ENCODE data around the gene NPPA.
"Not testable (repeated sequence)": the region's sequence is repeated elsewhere in the genome, so short reads cannot be mapped to it uniquely, and the experiment has no call there.

NPPA gene

DNA sequence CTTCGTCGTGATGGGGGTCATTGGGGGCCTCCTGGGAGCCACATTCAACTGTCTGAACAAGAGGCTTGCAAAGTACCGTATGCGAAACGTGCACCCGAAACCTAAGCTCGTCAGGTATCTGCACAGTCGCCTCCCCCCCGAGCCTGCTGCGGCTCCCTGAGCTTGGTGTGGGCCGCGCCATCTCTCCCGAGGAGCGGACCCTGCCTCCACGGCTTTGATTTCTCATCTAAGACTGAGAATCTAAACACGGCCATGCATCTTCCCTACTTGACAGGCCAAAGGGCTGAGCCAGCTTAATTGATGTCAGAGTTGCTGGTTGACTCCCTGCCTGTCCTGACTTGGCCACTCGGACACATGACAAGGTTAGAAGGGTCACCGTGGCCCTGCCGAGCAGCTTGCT, 19.1 kb downstream of the NPPA start:
- no peaks in the 10 kb centered on the region for H3K27me3 Mint-ChIP-seq
- H3K4me1 Mint-ChIP-seq (ENCODE audit: low read depth) = peaks cover 12% of the 10 kb centered on the region
- no peak overlapping the region for H3K4me3 Mint-ChIP-seq
- intact Hi-C loops (cut with micrococcal nuclease) = no loop called here
- H3K36me3 Mint-ChIP-seq (ENCODE audit: low read depth) = peaks cover 100% of the 10 kb centered on the region
- no peaks in the 10 kb centered on the region for H3K9me3 Mint-ChIP-seq
- H3K27ac Mint-ChIP-seq = peak overlapping the region; percentile 43

DNA sequence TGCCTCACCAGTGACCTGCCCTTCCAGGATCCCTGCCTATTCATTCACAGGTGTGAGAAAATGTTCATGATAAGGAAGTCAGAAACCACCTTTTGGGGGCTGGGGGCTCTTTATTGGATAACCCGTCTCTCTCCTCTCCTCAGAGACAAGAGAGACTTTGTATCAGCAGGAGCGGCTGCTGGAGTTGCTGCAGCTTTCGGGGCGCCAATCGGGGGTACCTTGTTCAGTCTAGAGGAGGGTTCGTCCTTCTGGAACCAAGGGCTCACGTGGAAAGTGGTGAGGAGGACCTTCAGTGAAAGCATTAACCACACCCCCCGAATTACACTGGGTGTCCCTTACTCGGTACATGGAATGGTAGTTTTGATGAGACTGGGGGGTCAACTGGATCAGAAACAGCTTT, 20.6 kb downstream of the NPPA start:
- Mint-ChIP-seq H3K4me3 (no peak overlapping the region), H3K9me3 (no peaks in the 10 kb centered on the region), H3K36me3 (ENCODE audit: low read depth) (peaks cover 100% of the 10 kb centered on the region), H3K27ac (no peak overlapping the region), H3K27me3 (no peaks in the 10 kb centered on the region), H3K4me1 (ENCODE audit: low read depth) (no peaks in the 10 kb centered on the region)
- intact Hi-C loops (cut with micrococcal nuclease) = no loop called here

DNA sequence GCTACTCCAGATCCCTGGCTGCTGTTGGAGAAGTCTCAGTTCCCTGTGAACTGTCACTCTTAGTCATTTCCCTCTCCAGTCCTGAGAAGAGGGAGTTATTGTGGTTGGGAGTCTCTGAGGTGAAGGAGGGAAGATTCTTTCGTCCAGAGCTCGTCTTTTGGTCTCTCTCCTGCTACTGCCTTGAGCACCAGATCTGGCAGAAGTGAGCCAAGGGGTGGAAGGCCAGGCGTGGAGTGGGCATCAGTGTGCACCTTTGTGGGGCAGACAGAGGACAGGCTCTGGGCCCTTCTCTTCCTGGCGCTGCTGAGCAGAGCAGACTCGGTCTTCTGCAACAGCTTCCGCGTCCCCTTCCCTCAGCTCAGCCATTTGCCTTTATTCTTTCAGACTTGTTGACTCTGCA, 22.5 kb downstream of the NPPA start:
- no peak overlapping the region for H3K27ac Mint-ChIP-seq
- H3K9me3 Mint-ChIP-seq = no peaks in the 10 kb centered on the region
- no peaks in the 10 kb centered on the region for H3K4me1 Mint-ChIP-seq (ENCODE audit: low read depth)
- peaks cover 100% of the 10 kb centered on the region for H3K36me3 Mint-ChIP-seq (ENCODE audit: low read depth)
- H3K4me3 Mint-ChIP-seq = no peak overlapping the region
- intact Hi-C loops (cut with micrococcal nuclease) = no loop called here
- H3K27me3 Mint-ChIP-seq = no peaks in the 10 kb centered on the region

DNA sequence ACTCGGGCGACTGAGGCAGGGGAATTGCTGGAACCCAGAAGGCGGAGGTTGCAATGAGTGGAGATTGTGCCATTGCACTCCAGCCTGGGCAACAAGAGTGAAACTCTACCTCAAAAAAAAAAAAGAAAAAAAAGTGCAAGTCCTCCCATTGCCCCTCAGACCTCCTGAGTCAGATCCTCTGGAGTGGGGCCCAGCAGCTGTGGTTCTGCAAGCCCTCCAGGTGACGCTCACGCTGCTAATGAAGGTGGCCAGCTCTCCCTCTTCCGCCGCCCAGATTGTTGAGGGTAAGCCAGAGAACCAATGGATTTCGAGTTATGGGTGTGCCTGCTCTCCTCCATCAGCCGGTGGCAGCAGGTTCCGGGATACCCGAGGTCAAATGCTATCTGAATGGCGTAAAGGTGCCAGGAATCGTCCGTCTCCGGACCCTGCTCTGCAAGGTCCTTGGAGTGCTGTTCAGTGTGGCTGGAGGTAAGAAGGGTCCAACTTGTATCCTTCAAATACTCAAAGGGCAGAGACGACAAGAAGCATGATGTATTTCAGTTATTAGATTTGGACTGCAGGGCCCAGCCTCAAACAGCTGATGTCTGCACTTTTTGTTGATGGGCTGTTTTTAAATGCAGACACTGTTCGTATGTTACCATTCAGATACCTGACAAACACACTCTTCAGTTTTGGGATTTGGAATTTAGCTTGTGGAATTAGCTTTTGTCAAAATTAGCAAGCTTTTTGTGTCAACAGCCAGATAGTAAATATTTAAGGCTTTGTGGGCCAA, 24.0 kb downstream of the NPPA start:
- H3K27ac Mint-ChIP-seq = no peak overlapping the region
- H3K27me3 Mint-ChIP-seq = no peaks in the 10 kb centered on the region
- no peaks in the 10 kb centered on the region for H3K4me1 Mint-ChIP-seq (ENCODE audit: low read depth)
- intact Hi-C loops (cut with micrococcal nuclease) = no loop called here
- no peak overlapping the region for H3K4me3 Mint-ChIP-seq
- H3K36me3 Mint-ChIP-seq (ENCODE audit: low read depth) = peaks cover 100% of the 10 kb centered on the region
- H3K9me3 Mint-ChIP-seq = no peaks in the 10 kb centered on the region

DNA sequence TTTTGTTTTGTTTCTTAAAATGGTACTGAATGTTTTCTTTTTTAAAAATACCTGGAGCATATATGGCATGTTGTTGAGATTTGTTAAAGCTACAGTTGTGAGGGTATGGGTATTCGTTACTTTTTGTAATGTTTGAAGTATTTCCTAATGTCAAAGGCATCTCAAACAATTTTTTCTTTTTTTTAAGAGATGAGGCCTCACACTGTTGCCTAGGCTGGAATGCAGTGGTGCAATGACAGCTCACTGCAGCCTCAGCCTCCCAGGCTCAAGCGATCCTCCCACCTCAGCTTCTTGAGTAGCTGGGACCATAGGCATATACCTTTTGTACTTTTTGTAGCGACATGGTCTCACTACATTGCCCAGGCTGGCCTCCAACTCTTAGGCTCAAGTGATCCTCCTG, 25.5 kb downstream of the NPPA start:
- Mint-ChIP-seq H3K4me1 (ENCODE audit: low read depth) (peaks cover 5% of the 10 kb centered on the region), H3K27ac (no peak overlapping the region), H3K27me3 (no peaks in the 10 kb centered on the region), H3K9me3 (no peaks in the 10 kb centered on the region), H3K36me3 (ENCODE audit: low read depth) (peaks cover 100% of the 10 kb centered on the region), H3K4me3 (no peak overlapping the region)
- intact Hi-C loops (cut with micrococcal nuclease) = no loop called here

DNA sequence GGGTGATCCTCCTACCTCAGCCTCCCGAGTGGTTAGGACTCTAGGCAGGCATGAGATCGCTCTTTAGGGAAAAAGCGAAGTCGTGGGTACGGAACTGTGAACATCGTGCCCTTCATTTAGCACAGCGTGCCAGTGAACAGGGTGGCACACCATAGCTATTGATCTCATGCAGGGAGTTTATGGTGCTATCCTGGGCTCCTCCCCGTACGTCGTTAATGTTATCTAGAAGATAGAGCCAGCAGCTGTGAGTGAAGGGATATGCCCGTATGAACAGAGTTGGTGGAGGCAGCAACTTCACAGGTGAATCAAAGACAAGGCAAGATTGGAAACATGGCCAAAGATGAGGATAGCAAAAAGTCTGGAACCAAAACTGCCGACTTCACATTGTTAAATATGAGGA, 30.4 kb downstream of the NPPA start:
- H3K4me3 Mint-ChIP-seq = no peak overlapping the region
- H3K36me3 Mint-ChIP-seq (ENCODE audit: low read depth) = peaks cover 81% of the 10 kb centered on the region
- H3K9me3 Mint-ChIP-seq = no peaks in the 10 kb centered on the region
- H3K4me1 Mint-ChIP-seq (ENCODE audit: low read depth) = peaks cover 40% of the 10 kb centered on the region
- H3K27me3 Mint-ChIP-seq = no peaks in the 10 kb centered on the region
- no peak overlapping the region for H3K27ac Mint-ChIP-seq
- intact Hi-C loops (cut with micrococcal nuclease) = no loop called here

DNA sequence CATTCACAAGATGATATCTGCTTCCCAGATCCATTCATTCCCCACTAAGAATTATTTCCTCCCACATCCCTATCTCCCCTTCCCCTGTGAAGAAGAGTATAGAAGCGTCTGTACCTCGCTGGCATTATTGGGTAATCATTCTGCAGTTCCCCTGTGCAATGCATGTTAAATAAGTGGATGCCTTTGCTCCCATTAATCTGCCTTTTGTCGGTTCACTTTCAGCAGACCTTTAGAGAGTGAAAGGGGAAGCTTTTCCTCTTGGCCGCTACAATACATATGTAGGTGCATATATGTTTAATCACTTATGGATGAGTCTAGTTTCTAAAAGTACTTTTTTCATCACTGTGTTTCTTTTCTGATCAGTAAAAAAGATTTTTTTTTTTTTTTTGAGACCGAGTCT, 34.6 kb downstream of the NPPA start:
- H3K27me3 Mint-ChIP-seq = no peaks in the 10 kb centered on the region
- H3K4me3 Mint-ChIP-seq = no peak overlapping the region
- peaks cover 81% of the 10 kb centered on the region for H3K36me3 Mint-ChIP-seq (ENCODE audit: low read depth)
- no peaks in the 10 kb centered on the region for H3K9me3 Mint-ChIP-seq
- no peak overlapping the region for H3K27ac Mint-ChIP-seq
- intact Hi-C loops (cut with micrococcal nuclease) = no loop called here
- H3K4me1 Mint-ChIP-seq (ENCODE audit: low read depth) = peaks cover 68% of the 10 kb centered on the region

DNA sequence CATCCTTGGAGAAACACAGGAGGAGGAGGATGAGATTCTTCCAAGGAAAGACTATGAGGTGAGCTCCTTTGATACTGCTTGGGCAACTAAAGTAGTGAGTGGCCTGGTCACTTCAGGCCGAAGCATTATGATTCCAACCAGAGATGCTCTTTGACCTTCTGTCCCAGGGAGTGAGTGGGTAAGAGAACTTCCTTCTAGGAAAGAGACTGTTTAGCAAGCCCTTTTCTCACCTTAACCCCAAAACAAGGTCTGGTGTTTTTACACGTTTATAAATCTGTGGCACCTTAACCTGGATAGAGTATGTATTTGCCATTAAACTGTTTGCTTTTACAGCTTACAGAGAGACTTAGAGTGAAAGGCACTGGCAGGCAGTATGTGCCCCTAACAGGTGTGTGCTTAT, 40.5 kb downstream of the NPPA start:
- intact Hi-C loops (cut with micrococcal nuclease) = loop anchor here (5.0 kb wide), 1 partner anchor 70 kb away; the partner anchor contains the start of gene AGTRAP
- H3K36me3 Mint-ChIP-seq (ENCODE audit: low read depth) = peaks cover 77% of the 10 kb centered on the region
- peak overlapping the region; percentile 94 for H3K4me3 Mint-ChIP-seq
- peaks cover 70% of the 10 kb centered on the region for H3K4me1 Mint-ChIP-seq (ENCODE audit: low read depth)
- H3K27ac Mint-ChIP-seq = peak overlapping the region; percentile 94
- H3K9me3 Mint-ChIP-seq = no peaks in the 10 kb centered on the region
- H3K27me3 Mint-ChIP-seq = no peaks in the 10 kb centered on the region

DNA sequence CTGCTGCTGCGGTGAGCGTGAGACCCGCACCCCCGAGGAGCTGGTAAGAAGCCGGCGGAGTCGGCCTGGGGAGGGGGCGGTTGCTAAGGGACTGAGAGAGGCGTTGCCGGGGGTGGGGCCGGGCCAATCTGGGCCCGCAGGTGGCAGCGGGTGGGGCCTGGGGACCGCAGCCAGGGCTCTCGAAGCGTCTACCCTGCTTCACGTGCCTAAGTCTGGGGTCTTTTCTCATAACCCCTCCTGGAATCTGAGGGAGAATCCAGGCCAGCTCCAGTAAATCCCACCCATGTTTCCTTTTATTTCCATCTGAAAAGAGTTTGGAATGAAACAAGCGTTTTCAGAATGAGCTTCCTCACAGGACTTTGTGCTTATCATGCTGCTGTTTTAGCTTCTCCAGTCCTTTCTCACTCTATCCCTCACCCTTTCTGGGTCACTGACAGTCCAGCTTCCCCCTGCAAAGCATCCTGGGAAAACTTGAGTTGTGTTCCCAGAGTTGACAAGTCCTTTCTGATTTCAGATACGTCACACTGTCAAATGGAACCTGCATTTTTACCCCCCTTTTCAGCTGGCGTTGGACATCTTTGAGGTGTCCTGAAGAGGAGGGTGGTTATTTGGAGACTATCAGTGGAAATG, 41.2 kb downstream of the NPPA start:
- intact Hi-C loops (cut with micrococcal nuclease) = loop anchor here (5.0 kb wide), 1 partner anchor 69 kb away; the partner anchor contains the start of gene AGTRAP

DNA sequence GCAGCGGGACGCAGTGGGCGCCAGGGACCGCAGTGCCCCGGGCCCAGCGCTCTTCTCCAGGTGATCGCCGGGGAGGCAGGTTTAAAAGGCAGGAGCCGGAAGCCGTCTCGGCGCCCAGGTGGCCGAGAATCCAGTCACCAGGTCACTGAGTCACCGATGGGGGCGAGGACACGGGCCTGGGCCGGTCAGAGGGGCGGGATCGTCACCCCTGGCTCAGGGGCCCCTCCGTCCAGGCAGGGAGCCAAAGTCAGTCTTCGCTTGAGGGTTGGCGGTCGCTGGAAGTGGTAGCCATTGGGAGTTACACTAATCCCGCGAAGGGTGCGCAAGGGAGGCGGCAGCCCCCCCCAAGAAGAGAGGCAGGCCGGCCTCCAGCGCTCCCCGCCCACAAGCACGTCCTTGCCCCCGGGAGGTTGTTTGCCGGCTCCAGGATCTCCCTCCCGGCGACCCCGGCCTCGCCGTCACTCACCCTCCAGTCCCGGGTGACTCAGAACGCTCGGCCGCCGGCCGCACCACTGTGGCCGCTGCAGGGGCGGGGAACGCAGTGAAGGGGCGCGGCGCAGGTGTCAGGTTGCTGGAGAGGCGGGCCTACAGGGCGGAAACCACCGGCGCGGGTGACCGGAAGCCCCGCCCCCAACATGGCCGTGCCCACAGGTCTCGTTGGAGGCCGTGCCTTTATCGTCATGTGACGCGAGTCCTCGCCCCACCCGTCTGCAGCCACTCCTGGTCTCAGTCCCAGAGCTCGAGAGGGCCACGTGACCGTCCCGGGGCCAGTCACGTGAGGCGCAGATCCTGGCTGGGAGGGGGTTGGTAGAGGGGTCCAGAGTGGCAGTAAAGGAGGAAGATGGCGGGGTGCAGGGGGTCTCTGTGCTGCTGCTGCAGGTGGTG, 41.9 kb downstream of the NPPA start, which contains the start of the genes CLCN6 and MTHFR:
TSS of gene CLCN6 (plus strand) at position 770 of the 885 bp plus-strand sequence. CDS start at position 842, 72 bp downstream.
TSS of gene MTHFR (minus strand) at position 543 of the 885 bp plus-strand sequence. CDS start 2,848 bp downstream, outside the sequence.
- Mint-ChIP-seq H3K36me3 (ENCODE audit: low read depth) (peaks cover 77% of the 10 kb centered on the region), H3K9me3 (no peaks in the 10 kb centered on the region), H3K4me3 (peak within 1 kb of the TSS; percentile 94), H3K27me3 (no peaks in the 10 kb centered on the region), H3K4me1 (ENCODE audit: low read depth) (peaks cover 76% of the 10 kb centered on the region), H3K27ac (peak within 1 kb of the TSS; percentile 94)
- intact Hi-C loops (cut with micrococcal nuclease) = loop anchor here (5.0 kb wide), 1 partner anchor 68 kb away; the partner anchor contains the start of gene AGTRAP

More for the DNA sequence above, 41.2 kb downstream of the NPPA start:
- Mint-ChIP-seq H3K27ac (peak overlapping the region; percentile 94), H3K4me1 (ENCODE audit: low read depth) (peaks cover 70% of the 10 kb centered on the region), H3K27me3 (no peaks in the 10 kb centered on the region), H3K36me3 (ENCODE audit: low read depth) (peaks cover 77% of the 10 kb centered on the region), H3K4me3 (peak overlapping the region; percentile 94), H3K9me3 (no peaks in the 10 kb centered on the region)

DNA sequence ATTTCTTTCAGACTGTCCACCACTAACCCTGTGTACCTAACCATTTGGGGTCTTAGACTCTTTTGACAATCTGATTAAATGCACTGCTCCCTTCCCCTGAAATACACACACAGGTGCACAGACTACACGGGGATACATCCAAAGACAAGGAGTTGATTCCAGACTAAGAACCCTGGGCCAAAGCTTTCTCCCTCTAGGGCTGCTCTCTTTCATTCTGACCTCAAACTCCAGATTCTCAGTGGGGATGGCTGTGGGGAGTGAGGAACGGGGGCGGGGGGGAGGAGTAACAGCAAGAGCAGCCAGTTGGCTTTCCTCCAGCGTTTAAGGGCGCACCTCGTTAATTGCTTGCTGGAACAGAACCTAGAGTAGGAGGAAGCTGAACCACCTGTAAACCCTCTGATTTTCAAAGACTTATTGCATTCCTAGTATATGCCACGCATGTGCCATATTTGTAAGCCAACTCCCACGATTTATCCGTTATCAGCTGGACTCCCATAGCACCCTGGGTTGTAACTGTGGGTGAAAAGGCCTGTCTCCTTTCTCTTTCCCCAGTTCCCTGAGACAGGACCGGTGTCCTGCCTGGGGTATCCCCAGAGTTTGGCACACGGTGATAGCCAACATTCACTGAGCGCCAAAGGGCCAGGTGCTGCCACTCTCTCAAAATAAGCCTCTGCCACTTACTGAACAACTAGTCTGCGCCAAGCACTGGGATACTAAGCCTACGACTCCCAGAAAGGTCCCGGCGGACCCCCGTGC, 42.7 kb downstream of the NPPA start:
- Mint-ChIP-seq H3K36me3 (ENCODE audit: low read depth) (peaks cover 77% of the 10 kb centered on the region), H3K4me3 (peak overlapping the region; percentile 94), H3K27ac (peak overlapping the region; percentile 94), H3K4me1 (ENCODE audit: low read depth) (peaks cover 84% of the 10 kb centered on the region), H3K27me3 (no peaks in the 10 kb centered on the region), H3K9me3 (no peaks in the 10 kb centered on the region)
- intact Hi-C loops (cut with micrococcal nuclease) = loop anchor here (5.0 kb wide), 1 partner anchor 68 kb away; the partner anchor contains the start of gene AGTRAP

DNA sequence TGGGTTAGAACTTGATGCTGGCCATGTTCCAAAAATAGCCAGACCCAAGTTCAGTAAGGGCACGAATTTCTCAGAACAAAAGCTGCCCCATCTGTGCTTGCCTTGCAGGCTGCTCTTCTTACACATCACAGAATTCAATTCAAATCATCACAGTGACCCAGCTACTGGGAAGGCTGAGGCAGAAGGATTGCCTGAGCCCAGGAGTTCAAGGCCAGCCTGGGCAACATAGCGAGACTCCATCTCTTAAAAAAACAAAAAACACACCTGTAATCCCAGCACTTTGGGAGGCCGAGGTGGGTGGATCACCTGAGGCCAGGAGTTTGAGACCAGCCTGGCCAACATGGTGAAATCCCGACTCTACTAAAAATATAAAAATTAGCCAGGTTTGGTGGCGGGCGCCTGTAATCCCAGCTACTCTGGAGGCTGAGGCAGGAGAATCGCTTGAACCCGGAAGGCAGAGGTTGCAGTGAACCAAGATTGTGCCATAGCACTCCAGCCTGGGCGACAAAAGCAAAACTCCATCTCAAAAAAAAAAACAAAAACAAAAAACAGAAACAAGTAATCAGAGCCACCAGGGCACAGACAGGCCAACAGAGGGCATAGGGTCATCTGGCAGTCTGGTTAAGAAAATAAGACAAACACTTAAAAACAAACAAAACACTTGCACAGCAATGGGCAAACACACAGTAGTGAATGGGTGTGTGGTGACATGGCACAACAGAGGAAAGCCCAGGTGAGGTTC, 43.5 kb downstream of the NPPA start:
- peak overlapping the region; percentile 94 for H3K27ac Mint-ChIP-seq

More for the DNA sequence above, 43.5 kb downstream of the NPPA start:
- H3K9me3 Mint-ChIP-seq, H3K27me3 Mint-ChIP-seq: not testable (repeated sequence)
- Mint-ChIP-seq H3K4me1 (ENCODE audit: low read depth) (peaks cover 80% of the 10 kb centered on the region), H3K36me3 (ENCODE audit: low read depth) (peaks cover 77% of the 10 kb centered on the region), H3K4me3 (peak overlapping the region; percentile 94)
- intact Hi-C loops (cut with micrococcal nuclease) = loop anchor here (1.0 kb wide), 1 partner anchor 13 kb away; no protein-coding TSS in a partner anchor

Data from dendritic cell treated with granulocyte-macrophage colony-stimulating factor and Interleukin-4, amounts not matched to agents 40 ng/mL and 50 ng/mL, for 4 days (primary cell).